Osteoblast (primary cell): ENCODE measurements around the gene KRTAP5-3. TPM values are rescaled to one million over a fixed set of nuclear protein-coding genes. Genes with fewer than 3 reads are reported as not detected.

ENCODE experiments used
- DNase-seq: peaks from one replicate; pipeline ENCODE4 v3.0.0; 2011; ENCODE audit warnings: low spot score, mixed read lengths; ENCODE audit not compliant: insufficient read length; ENCODE audit errors: missing footprints
- H2AFZ ChIP-seq: 2 replicates; pipeline ENCODE4 v1.6.0; 2011; ENCODE audit warnings: mild to moderate bottlenecking, low read length
- H3K27ac ChIP-seq: 2 replicates; pipeline ENCODE4 v1.5.1; 2011; ENCODE audit warnings: mild to moderate bottlenecking, low read depth, low read length, moderate library complexity
- H3K27me3 ChIP-seq: 2 replicates; pipeline ENCODE4 v1.6.0; 2012; ENCODE audit warnings: mild to moderate bottlenecking, control low read depth, inconsistent platforms, low read length, moderate library complexity; ENCODE audit not compliant: insufficient read depth
- H3K36me3 ChIP-seq: 2 replicates; pipeline ENCODE4 v1.5.1; 2011; ENCODE audit warnings: mild to moderate bottlenecking, low read length, control low read depth, moderate library complexity; ENCODE audit not compliant: insufficient read depth
- H3K4me1 ChIP-seq: 2 replicates; pipeline ENCODE4 v1.5.1; 2011; ENCODE audit warnings: mild to moderate bottlenecking, low read length, control low read depth, moderate library complexity; ENCODE audit not compliant: insufficient read depth
- H3K4me2 ChIP-seq: 2 replicates; pipeline ENCODE4 v1.6.0; 2011; ENCODE audit warnings: mild to moderate bottlenecking, low read length; ENCODE audit not compliant: insufficient read depth
- H3K4me3 ChIP-seq: fragments of 200-600 bp; sonication (generic); 3 replicates; pipeline ENCODE4 v1.5.1; 2012; ENCODE audit warnings: mild to moderate bottlenecking, low read length, inconsistent platforms; ENCODE audit not compliant: insufficient read depth
- H3K79me2 ChIP-seq: 2 replicates; pipeline ENCODE4 v1.6.0; 2012; ENCODE audit warnings: mild to moderate bottlenecking, low read length, control low read depth, inconsistent platforms; ENCODE audit not compliant: insufficient read depth
- H3K9me3 ChIP-seq: 2 replicates; pipeline ENCODE4 v1.5.1; 2011; ENCODE audit warnings: low read depth, low read length, control low read depth
- H4K20me1 ChIP-seq: 2 replicates; pipeline ENCODE4 v1.6.0; 2012; ENCODE audit warnings: mild to moderate bottlenecking, low read length, control low read depth; ENCODE audit not compliant: insufficient read depth
- total RNA-seq: library from RNA; depleted of rRNA; stranded (reverse); fragments of >200 nt; gene quantifications from 2 replicates; pipeline ENCODE4 v1.2.3, GENCODE V29; 2012
- TF ChIP-seq, protein P1 (sequence below): IDR thresholded peaks from 2 replicates; pipeline ENCODE4 v1.5.1; 2011; ENCODE audit warnings: mild to moderate bottlenecking, low read depth, low read length, moderate library complexity; ENCODE audit errors: extremely low read depth

The KRTAP5-3 gene
- total RNA-seq, 1 donor, result not detected

DNA sequence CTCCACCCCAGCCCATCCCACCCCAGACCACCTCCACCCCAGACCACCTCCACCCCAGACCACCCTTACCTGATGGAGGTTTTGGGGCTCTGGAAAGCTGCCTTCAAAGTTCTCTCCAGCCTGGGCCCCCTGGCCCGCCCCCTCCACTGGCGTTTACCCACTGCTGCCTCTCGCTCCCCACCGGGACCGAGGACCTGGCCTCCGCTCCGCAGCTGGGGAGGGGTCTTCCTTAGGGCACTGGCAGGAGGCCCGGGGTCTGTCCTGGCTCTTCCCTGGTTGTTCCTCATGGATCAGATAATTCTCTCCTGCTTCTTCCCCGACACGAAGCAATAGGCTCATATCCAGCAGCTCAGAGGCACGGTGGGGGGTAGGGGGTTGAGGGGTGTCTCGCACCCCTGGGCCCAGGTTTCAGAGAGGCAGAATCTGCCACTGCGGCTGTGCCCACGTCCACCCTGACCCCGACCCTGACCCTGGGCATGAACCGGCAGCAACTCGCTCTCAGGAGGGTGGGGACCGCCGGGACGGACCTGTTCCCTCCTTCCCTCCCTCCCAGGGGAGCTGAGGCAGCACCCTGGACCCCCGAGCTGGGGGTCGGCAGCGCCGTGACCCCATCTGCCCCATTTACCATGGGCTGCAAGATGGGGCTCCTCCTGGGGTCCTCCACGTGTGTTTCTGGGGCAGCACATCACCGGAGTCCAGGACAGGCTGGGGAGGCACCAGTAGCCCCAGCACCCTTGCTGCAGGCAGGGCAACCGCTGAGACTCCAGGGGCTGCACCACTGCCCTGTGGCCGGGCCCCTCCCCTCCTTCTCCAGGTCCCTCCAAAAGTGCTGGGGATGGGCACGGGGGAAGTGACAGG is 34.3 kb upstream of the KRTAP5-3 start:
- no peak overlapping the region for H2AFZ ChIP-seq
- H3K9me3 ChIP-seq, result no peaks in the 10 kb centered on the region
- no peaks in the 10 kb centered on the region for H3K36me3 ChIP-seq
- DNase-seq, result peak; percentile 46
- TF ChIP-seq, protein P1, sequence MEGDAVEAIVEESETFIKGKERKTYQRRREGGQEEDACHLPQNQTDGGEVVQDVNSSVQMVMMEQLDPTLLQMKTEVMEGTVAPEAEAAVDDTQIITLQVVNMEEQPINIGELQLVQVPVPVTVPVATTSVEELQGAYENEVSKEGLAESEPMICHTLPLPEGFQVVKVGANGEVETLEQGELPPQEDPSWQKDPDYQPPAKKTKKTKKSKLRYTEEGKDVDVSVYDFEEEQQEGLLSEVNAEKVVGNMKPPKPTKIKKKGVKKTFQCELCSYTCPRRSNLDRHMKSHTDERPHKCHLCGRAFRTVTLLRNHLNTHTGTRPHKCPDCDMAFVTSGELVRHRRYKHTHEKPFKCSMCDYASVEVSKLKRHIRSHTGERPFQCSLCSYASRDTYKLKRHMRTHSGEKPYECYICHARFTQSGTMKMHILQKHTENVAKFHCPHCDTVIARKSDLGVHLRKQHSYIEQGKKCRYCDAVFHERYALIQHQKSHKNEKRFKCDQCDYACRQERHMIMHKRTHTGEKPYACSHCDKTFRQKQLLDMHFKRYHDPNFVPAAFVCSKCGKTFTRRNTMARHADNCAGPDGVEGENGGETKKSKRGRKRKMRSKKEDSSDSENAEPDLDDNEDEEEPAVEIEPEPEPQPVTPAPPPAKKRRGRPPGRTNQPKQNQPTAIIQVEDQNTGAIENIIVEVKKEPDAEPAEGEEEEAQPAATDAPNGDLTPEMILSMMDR, result no peak
- H3K4me2 ChIP-seq, result no peak overlapping the region
- no peaks in the 10 kb centered on the region for H4K20me1 ChIP-seq
- no peaks in the 10 kb centered on the region for H3K4me1 ChIP-seq
- peaks cover 10% of the 10 kb centered on the region for H3K27me3 ChIP-seq
- no peak overlapping the region for H3K4me3 ChIP-seq
- no peaks in the 10 kb centered on the region for H3K79me2 ChIP-seq
- H3K27ac ChIP-seq, result no peak overlapping the region

DNA sequence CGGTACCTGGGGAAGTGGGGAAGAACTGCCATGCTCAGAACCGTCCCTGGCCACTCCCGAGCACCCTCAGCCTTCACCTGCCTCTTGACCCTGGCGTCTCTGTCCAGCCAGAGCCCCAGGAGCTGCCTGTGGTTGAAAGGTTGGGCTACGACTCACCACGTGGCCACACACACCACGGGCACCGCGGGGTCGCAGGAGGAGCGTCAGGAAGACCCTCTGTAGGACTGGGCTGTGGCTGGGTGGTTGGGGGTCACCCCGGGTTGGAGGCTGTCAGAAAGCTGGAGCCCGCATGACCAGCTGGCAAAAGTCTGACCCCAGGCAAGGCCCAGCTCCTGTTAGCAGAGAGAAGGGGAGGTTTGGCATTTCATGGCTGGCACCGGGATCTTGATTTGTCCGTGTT is 32.8 kb upstream of the KRTAP5-3 start:
- Histone ChIP-seq H3K36me3 (no peaks in the 10 kb centered on the region), H2AFZ (no peak overlapping the region), H3K27me3 (peaks cover 10% of the 10 kb centered on the region), H3K4me3 (no peak overlapping the region), H3K4me1 (no peaks in the 10 kb centered on the region), H4K20me1 (no peaks in the 10 kb centered on the region), H3K9me3 (no peaks in the 10 kb centered on the region), H3K27ac (no peak overlapping the region), H3K4me2 (no peak overlapping the region), H3K79me2 (no peaks in the 10 kb centered on the region)
- peak; percentile 43 for DNase-seq
- TF ChIP-seq, protein P1, result no peak

DNA sequence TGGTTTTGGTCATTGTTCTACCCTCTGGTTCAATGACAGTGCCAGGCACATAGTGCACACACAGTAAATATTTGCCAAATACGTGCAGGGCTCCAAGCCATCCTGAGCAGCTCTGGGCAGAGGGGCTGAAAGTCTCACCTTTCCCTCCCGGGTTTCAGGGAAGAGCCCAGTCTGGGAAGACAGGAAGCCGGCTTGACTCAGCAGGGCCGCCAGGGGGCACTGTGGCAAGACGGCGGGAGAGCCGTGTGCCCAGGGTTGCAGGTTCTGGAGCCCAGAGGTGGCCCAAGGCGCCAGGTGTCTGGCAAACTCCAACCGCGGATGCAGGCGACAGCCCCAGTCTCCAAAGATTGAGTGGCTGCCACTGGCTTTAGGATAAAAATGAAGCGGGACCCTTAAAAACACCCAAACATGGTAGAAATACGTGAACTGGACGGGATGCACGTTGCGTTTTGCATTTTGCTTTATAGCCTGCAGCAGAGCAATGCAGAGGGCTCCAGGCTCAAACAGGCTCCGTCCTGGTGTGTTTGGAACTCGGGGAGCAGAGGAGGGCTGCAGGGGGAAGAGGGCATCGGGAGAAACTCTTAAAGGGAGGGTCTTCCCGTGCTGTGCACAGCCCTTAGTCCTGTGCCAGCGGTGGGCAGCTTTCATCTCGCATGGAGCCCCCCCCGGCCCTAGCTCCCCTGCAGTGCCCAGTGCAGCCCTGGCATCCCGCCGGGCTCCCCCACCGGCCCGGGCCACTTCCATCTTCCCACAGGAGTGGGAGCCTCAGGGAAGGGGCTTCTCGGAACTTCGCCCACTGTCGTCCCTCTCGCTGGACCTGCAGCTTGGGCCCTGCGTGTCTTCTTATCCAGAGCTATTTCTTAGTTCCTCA is 32.0 kb upstream of the KRTAP5-3 start:
- Histone ChIP-seq H3K27ac (no peak overlapping the region), H3K4me2 (no peak overlapping the region), H3K9me3 (no peaks in the 10 kb centered on the region), H3K4me3 (no peak overlapping the region), H2AFZ (no peak overlapping the region), H3K4me1 (no peaks in the 10 kb centered on the region), H4K20me1 (no peaks in the 10 kb centered on the region), H3K36me3 (no peaks in the 10 kb centered on the region), H3K27me3 (peaks cover 10% of the 10 kb centered on the region), H3K79me2 (no peaks in the 10 kb centered on the region)
- TF ChIP-seq, protein P1, result peak; percentile 75
- DNase-seq, result peak; percentile 96

DNA sequence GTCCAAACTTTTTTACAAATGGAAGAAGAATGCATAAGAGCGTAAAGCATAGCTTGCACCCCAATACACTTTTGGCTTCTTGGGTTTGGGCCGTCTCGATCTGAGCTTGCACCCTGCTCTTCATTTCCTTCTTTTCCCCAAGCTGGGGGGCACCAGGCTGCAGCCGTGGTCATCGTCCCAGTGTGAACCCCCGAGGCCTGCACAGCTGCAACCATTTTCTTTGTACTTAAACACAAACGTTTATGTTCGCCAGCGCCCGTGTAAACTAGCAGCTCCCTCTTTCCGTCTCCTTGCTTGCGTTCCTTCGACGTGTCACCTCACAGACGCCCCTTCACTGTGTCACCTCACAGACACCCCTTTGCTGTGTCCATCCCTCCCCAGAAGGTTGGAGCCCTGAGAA is 31.4 kb upstream of the KRTAP5-3 start:
- H3K36me3 ChIP-seq, result no peaks in the 10 kb centered on the region
- H3K9me3 ChIP-seq, result no peaks in the 10 kb centered on the region
- TF ChIP-seq, protein P1, result no peak
- no peaks in the 10 kb centered on the region for H3K79me2 ChIP-seq
- peak; percentile 27 for DNase-seq
- H3K4me3 ChIP-seq, result no peak overlapping the region
- no peak overlapping the region for H3K4me2 ChIP-seq
- H4K20me1 ChIP-seq, result no peaks in the 10 kb centered on the region
- no peaks in the 10 kb centered on the region for H3K4me1 ChIP-seq
- H3K27ac ChIP-seq, result no peak overlapping the region
- H2AFZ ChIP-seq, result no peak overlapping the region
- peaks cover 10% of the 10 kb centered on the region for H3K27me3 ChIP-seq
